Heart right ventricle (tissue), 16 donors: ENCODE measurements around the gene HYAL3. TPM values are rescaled to one million over a fixed set of nuclear protein-coding genes. Genes with fewer than 3 reads are reported as not detected.

ENCODE experiments used
- ATAC-seq, 8 donors: fragments of 200-7000 bp; cut with Tn5 transposase; one replicate each; pipeline ENCODE4 v1.9.1; 2020; ENCODE audit warnings: mild to moderate bottlenecking in 8 of 8, moderate library complexity in 8 of 8, moderate number of reproducible peaks in 1 of 8
- DNase-seq, 2 donors: peaks; one replicate each; pipeline ENCODE4 v3.0.0-alpha.2; 2020
- H3K27ac ChIP-seq, 10 donors: fragments of 200-600 bp; sonication (generic) in 2 of 10; one replicate each; pipeline versions ENCODE4 v1.5.0 to v1.8.0; 2020 to 2022; ENCODE audit warnings: mild to moderate bottlenecking in 3 of 10
- H3K27me3 ChIP-seq, 7 donors: fragments of 200-600 bp; one replicate each; pipeline ENCODE4 v1.8.0; 2021 to 2022; ENCODE audit warnings: mild to moderate bottlenecking in 2 of 7
- H3K36me3 ChIP-seq, 9 donors: fragments of 200-600 bp; sonication (generic) in 1 of 9; one replicate each; pipeline versions ENCODE4 v1.5.0 to v1.8.0; 2020 to 2022; ENCODE audit warnings: mild to moderate bottlenecking in 2 of 9
- H3K4me1 ChIP-seq, 9 donors: fragments of 200-600 bp; sonication (generic) in 1 of 9; one replicate each; pipeline versions ENCODE4 v1.5.0 to v1.8.0; 2020 to 2022; ENCODE audit warnings: mild to moderate bottlenecking in 4 of 9
- H3K4me3 ChIP-seq, 10 donors: fragments of 200-600 bp; sonication (generic) in 2 of 10; one replicate each; pipeline versions ENCODE4 v1.5.0 to v1.8.0; 2020 to 2022; ENCODE audit warnings: mild to moderate bottlenecking in 7 of 10, moderate library complexity in 2 of 10
- H3K9me3 ChIP-seq, 11 donors: fragments of 200-600 bp in 10 of 11; sonication (generic) in 2 of 11; one replicate each; pipeline versions ENCODE4 v1.5.0 to v1.8.0; 2013 to 2022; ENCODE audit warnings: mild to moderate bottlenecking in 2 of 11, control low read depth in 1 of 11, moderate library complexity in 1 of 11
- WGBS, 2 donors: extraction: QIAGEN DNeasy Blood & Tissue Kit; methylation state at CpG; one replicate each; pipeline ENCODE4 v1.1.7; 2013; ENCODE audit warnings: inconsistent platforms in 1 of 2; 5-methylcytosine and 5-hydroxymethylcytosine counted together
- intact Hi-C, 10 donors: fragments of 100-400 bp; cut with DNase I; formaldehyde crosslinking; loops; one replicate each; pipeline versions ENCODE4 v1.11.1 to v1.14.2; 2022
- polyA plus RNA-seq, 2 donors: library from polyadenylated mRNA; stranded (reverse); fragments of 200-250 nt; gene quantifications; one replicate each; pipeline ENCODE4 v1.2.3, GENCODE V29; 2013
- total RNA-seq, 10 donors: library from RNA; stranded (reverse); fragmentation: NEBNext Ultra II Directional in 3 of 10; extraction: Animal tissue kit (Norgen Biotek cat#: 25700) in 3 of 10; gene quantifications; one replicate each; pipeline versions ENCODE4 v1.2.1 to v1.2.4, GENCODE V29; 2021 to 2023
- TF ChIP-seq, protein P1 (sequence below), 9 donors: fragments of 200-600 bp; sonication (generic) in 2 of 9; IDR thresholded peaks; one replicate each; pipeline versions ENCODE4 v1.5.0 to v1.8.0; 2021 to 2022; ENCODE audit warnings: antibody characterized with exemption in 9 of 9, mild to moderate bottlenecking in 5 of 9, moderate library complexity in 1 of 9
- donor health status: Arrhythmogenic right ventricular cardiomyopathy.
- donor health status: ischemic (EF 13 %, LVEDD 7.1; RV severe dilation, severe dysfunction).
- donor health status: healthy with polysubstance abuse.
- donor health status: DM: no; HTN: yes; CAD: no.
- donor health status: DM: no; HTN: no; CAD: no.
- donor health status: ischemic (EF 25% LVEDD 6.9; RV normal size, moderate dysfunction).
- donor health status: ischemic (EF 25% LVEDD 5.7; RV mildly dilated, moderate dysfunction).
- donor health status: healthy.
- donor health status: DM: yes; HTN: yes; CAD: no.
- donor health status: Ischemic cardiomyopathy.
- donor health status: ischemic (EF 35%, LVEDD 5.7; RV mildly dilated, moderate dysfunction).
- donor health status: nonischemic (EF 11% LVEDD 7.7; RV severe dilation, severe dysfunction).
- donor health status: DM: yes; HTN: yes; CAD: no.
- donor health status: PGD.
- donor health status: ischemic (EF 29% LVEDD 5.4; RV normal size, mild dysfunction).
- donor health status: nonischemic (EF 23%, LVEDD 6.1; RV moderate dilation, normal function).

HYAL3 gene
- total and polyA plus RNA-seq, 12 donors: 0.80 to 3.0 (median 2.0) TPM

DNA sequence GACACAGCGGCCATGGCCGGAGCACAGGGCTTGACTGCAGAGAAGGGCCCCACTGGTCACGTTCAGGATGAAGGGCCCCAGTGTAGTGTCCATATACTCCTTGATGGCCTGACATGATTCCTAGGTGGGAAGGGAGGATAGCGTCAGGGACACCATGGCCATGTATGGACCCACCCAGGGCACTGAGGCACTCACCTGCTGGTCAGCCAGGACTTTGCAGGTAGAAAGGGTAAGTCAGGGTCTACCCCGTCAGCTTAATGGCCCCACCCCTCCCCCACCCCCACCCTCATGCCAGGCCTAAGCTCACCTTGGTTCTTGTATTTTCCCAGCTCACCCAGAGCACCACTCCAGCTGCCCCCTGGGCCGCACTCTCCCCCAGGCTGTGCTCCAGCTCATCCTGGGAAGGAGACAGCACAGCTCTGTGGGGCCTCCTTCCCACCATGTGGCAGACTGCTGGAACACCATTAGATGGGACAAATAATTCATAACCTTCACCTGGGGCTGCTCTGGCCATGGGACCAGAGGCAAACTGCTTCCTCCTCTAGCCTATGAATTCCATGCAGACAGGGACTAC is 1.6 kb upstream of the HYAL3 start:
- DNase-seq (no peak), ATAC-seq (no peak)
- H3K27me3 ChIP-seq: no peaks in the 10 kb centered on the region
- peak overlapping the region in 9 of 10 donors; percentile 16 to 82 (median 63) for H3K4me3 ChIP-seq
- H3K4me1 ChIP-seq: peaks cover 22 to 59% (median 52%) of the 10 kb centered on the region in 9 donors
- peak overlapping the region; percentile 66 to 95 (median 94) for H3K27ac ChIP-seq
- whole genome bisulfite sequencing, 2 donors: 87 to 91% methylated on average over 6 of the region's 6 CpGs
- intact Hi-C loops: loop anchor here in 2 of 10 donors (2.0 to 5.0 kb wide), 2 partner anchors 20 to 37 kb away; no protein-coding TSS in a partner anchor
- H3K36me3 ChIP-seq: peaks cover 0 to 22% (median 0%) of the 10 kb centered on the region in 9 donors
- TF ChIP-seq, protein P1, sequence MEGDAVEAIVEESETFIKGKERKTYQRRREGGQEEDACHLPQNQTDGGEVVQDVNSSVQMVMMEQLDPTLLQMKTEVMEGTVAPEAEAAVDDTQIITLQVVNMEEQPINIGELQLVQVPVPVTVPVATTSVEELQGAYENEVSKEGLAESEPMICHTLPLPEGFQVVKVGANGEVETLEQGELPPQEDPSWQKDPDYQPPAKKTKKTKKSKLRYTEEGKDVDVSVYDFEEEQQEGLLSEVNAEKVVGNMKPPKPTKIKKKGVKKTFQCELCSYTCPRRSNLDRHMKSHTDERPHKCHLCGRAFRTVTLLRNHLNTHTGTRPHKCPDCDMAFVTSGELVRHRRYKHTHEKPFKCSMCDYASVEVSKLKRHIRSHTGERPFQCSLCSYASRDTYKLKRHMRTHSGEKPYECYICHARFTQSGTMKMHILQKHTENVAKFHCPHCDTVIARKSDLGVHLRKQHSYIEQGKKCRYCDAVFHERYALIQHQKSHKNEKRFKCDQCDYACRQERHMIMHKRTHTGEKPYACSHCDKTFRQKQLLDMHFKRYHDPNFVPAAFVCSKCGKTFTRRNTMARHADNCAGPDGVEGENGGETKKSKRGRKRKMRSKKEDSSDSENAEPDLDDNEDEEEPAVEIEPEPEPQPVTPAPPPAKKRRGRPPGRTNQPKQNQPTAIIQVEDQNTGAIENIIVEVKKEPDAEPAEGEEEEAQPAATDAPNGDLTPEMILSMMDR (IDR thresholded peaks at IDR 0.05): no peak
- H3K9me3 ChIP-seq: no peaks in the 10 kb centered on the region

DNA sequence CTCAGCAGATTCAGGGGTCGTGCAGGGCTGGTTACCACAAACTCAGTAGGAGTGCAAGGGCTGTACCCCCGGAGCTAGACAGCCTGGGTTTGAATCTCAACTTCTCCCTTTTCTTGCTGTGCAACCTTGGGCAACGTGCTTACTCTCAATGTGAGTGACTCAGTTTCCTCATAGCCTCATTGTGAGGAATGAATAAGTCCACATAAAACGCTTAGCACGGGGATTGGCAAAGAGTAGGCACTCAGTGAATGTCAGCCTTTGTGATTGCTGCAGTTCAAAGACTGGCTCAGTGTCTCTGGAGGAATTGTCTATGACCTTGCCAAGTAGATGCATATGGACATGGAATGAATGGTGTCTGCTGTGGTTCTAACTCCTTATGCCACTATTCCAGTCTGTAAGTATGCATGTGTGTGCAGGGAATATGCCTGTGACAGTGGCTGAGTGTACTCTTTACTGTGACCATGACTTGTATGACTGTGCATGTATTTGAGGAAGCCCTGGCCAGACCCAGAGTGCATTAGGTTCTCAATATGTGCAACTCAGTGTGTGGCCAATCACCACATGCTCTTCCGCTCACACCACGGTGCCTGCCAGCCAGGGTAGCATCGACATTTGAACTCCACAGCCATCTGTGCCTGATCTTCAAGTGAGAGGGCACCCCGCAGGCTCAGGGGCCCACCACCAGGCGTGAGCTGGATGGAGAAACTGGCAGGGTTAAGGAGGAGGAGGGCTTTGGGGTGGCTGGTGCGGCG is 900 bp upstream of the HYAL3 start:
- no peak for DNase-seq
- Histone ChIP-seq H3K9me3 (no peaks in the 10 kb centered on the region), H3K4me1 (peaks cover 22 to 59% (median 52%) of the 10 kb centered on the region in 9 donors), H3K27me3 (no peaks in the 10 kb centered on the region), H3K4me3 (peak overlapping the region; percentile 16 to 82 (median 57)), H3K27ac (peak overlapping the region; percentile 66 to 95 (median 94)), H3K36me3 (peaks cover 0 to 22% (median 0%) of the 10 kb centered on the region in 9 donors)
- intact Hi-C loops: loop anchor here in 2 of 10 donors (2.0 to 5.0 kb wide), 2 partner anchors 21 to 37 kb away; no protein-coding TSS in a partner anchor
- TF ChIP-seq, protein P1 (IDR thresholded peaks at IDR 0.05): no peak
- ATAC-seq: no peak
- WGBS, 2 donors: 45 to 51% methylated on average over 12 of the region's 12 CpGs

DNA sequence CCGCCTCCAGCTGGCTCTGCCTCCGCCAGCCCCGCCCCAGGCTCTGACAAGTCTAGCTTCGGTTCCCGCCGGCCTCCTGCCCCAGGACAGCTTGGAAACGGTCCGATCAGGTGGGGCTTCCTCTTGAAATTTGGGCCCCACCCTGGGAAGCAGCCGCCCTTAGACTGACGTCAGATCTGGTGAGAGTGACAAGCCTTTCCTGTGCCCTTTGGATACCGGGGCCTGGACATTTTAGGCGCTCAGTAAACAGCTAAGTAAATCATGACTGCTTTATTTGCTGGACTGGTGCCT is 378 bp upstream of the HYAL3 start:
- Histone ChIP-seq H3K9me3 (no peaks in the 10 kb centered on the region), H3K27ac (peak overlapping the region; percentile 66 to 95 (median 94)), H3K36me3 (peaks cover 0 to 22% (median 0%) of the 10 kb centered on the region in 9 donors), H3K4me1 (peaks cover 22 to 59% (median 52%) of the 10 kb centered on the region in 9 donors), H3K4me3 (peak overlapping the region; percentile 16 to 82 (median 57)), H3K27me3 (no peaks in the 10 kb centered on the region)
- 0 to 1% methylated on average over 12 of the region's 12 CpGs for WGBS, 2 donors
- DNase-seq (no peak), ATAC-seq (no peak)
- TF ChIP-seq, protein P1 (IDR thresholded peaks at IDR 0.05): no peak
- intact Hi-C loops: no loop called here

DNA sequence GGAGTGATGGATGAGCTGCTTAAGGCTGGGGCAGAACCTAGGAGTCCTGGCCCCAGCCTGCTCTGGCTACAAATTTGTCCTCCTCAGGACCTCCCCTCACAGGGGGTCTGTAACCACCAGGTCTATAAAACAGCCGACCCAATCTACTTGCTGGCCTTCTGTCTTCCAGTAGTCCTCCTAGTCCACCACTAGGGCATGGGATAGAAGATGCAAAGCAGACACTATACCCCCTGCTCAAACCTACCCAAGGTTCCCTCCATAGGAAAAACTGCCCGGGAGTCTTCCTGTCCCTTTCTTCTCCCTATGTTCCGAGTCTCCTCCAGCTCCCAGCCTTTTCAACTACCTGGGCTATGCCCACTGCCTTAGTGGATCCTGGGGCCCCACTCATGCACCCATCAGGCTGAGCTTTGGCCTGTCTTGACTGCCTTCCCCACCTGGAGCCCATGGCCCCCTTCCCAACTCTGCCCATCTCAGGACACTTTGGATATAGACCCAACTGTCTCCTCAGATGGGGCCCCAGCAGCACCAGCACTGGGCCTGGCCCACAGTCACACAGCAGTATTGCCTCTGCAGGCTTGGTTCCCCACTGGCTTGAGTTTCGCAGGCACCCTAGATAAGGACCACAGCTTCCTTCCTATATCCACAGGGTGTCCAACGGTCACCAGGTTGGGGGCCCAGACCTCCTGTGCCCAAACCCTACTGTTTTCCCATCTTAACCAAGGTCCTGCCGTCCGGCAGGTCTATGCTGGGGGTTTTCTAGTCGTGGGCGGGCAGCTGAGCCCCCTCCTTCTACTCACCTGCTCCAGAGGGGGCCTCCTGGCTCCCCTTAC is 1.1 kb downstream of the HYAL3 start:
- no peak for DNase-seq
- 46 to 59% methylated on average over 9 of the region's 9 CpGs for WGBS, 2 donors
- Histone ChIP-seq H3K36me3 (peaks cover 0 to 22% (median 0%) of the 10 kb centered on the region in 9 donors), H3K4me1 (peaks cover 23 to 56% (median 48%) of the 10 kb centered on the region in 9 donors), H3K9me3 (no peaks in the 10 kb centered on the region), H3K4me3 (peak overlapping the region; percentile 52 to 82 (median 68)), H3K27ac (peak overlapping the region; percentile 87 to 96 (median 95)), H3K27me3 (no peaks in the 10 kb centered on the region)
- ATAC-seq: no peak
- intact Hi-C loops: no loop called here
- TF ChIP-seq, protein P1 (IDR thresholded peaks at IDR 0.05): peak in 1 of 9 donors; percentile 5
